ENCODE measurements around the gene SYT7.

- no peak for TF ChIP-seq CTCF (IDR thresholded peaks at IDR 0.05 in 2 of 3, conservative IDR thresholded peaks at IDR 0.05 in 1 of 3; ENCODE audit: control insufficient read depth in 2 of 3, extremely low read depth in 1 of 3, insufficient read depth in 1 of 3, low read depth in 3 of 3, low read length in 3 of 3)
- TF ChIP-seq RUNX3 (IDR thresholded peaks at IDR 0.05; ENCODE audit: low read length) = no peak
- no peak for TF ChIP-seq EZH2 (IDR thresholded peaks at IDR 0.05; ENCODE audit: borderline replicate concordance, control insufficient read depth, low read depth, low read length)
Measured at GRCh38 chr11:61481806-61482205, 99.1 kb downstream of the SYT7 start.

Data from GM12878 (cell line).